Dermis microvascular lymphatic vessel endothelial cell (primary cell): ENCODE data around the gene LYPD5. TPM values are rescaled to one million over a fixed set of nuclear protein-coding genes. Genes with fewer than 3 reads are reported as not detected.
A peak's percentile ranks its signal among the peaks of the same experiment; 100 is the strongest.

Experiments used
- DNase-seq, 2 donors: peaks; one replicate each; pipeline versions ENCODE4 v3.0.0 to v3.0.0-alpha.2; 2010; ENCODE audit warnings: low read depth in 2 of 2
- total RNA-seq: library from RNA; depleted of rRNA; stranded (reverse); fragments of >200 nt; gene quantifications from 2 replicates; pipeline ENCODE4 v1.2.1, GENCODE V29; 2014

The LYPD5 gene
- total RNA-seq, 1 donor from 2014 or later, result 0.39 TPM

DNA sequence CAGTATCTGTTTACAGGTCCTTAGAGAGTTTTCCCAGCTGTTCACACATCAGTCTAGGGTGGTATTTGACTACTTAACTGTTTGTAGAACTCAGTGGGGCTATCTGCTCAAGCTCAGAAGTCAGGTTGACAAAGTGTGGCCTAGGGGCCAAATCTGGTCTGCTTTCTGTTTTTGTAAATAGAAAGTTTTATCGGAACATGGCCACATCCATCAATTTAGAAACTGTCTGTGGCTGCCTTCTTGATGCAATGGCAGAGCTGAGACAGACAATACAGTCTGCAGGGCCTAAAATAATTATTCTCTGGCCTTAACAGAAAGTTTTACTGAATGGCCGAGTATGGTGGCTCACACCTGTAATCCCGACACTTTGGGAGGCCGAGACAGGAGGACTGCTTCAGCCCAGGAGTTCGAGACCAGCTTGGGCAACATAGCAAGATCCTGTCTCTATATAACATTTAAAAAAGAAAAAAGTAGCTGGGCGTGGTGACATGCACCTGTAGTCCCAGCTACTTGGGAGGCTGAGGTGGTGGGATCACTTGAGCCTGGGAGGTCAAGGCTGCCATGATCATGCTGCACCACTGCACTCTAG is 49.9 kb downstream of the LYPD5 start:
- DNase-seq, result no peak

DNA sequence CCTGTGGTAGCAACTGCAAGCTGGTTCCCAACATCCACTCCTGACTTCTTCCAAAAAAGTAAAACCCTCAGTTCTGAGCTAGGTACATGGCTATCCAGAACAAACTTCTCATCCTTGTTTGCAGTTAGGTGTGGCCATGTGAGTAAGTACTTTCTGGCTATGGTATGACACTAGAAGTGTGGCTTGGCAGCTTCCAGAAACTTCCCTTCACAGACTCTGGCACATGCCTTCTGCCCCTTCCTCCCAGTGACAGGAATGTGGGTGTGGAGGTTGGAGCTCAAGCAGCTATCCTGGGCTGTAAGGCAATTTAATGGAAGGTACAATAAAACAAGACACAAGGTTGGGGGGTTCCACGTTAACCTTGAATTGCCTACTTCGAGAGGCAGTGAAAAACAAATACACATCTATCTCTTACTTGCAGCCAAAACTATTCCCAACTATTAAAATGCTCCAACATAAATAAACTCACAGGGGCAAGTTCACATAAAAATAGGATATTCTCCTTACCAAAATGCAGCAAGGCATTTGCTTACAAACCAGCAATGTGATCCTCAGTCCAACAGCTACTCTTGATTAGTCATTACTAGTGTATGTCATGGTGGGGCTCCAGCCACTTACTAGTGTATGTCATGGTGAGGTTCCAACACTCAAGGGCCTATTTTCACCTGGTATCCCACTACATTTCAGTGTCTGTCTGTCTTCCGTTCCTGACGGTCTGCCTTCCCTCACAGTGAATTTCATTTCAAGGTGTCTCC is 50.6 kb downstream of the LYPD5 start:
- no peak for DNase-seq

GRCh38 chr19:43749898-43750297 is 52.3 kb downstream of the LYPD5 start:
- no peak for DNase-seq

GRCh38 chr19:43749152-43749551 is 53.1 kb downstream of the LYPD5 start:
- DNase-seq, result no peak

DNA sequence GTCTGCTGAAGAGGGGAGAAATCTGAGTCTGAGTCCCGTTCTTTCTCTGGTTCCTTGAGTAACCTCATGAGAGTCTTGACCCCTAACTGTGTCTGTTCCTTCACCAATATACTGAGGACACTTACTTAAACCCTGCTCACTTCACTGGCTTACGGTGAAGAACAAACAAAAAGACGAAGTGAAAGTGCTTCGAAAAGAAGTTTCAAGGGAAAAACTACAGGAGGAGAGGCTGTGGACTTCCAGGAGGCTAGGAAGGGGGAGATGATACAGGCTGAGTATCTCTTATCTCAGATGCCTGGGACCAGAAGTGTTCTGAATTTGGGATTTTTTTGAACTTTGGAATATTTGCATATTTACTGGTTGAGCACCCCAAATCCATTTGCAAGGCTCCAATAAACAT is 53.6 kb downstream of the LYPD5 start:
- DNase-seq, result no peak

DNA sequence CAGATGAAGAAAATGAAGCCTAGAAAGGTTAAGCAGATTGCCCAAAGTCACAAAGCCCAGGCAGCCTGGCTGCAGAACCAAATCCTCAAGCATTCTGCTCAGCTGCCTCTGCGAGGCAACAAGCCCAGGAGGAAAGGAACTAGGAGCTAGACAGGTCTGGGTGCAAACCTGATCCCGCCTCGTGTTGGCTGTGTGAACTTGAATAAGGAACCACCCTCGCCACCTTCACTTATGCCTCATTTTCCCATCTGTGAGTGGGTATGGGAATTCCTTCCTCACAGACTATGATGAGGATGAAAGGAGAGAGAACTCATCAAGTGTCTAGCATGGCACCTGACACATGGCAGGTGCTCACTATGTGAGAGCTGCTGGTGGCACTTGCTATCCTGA is 54.0 kb downstream of the LYPD5 start:
- DNase-seq, result no peak

GRCh38 chr19:43747557-43748204 is 54.6 kb downstream of the LYPD5 start:
- DNase-seq, result peak in 1 of 2 donors; percentile 57

Other genes with a start within 250 kb of the LYPD5 start
- gene XRCC1, start 226.9 kb downstream of the LYPD5 start, total RNA-seq, result 13.6 and 17.1 TPM in 2 replicates
- gene PINLYP, start 226.6 kb downstream of the LYPD5 start, total RNA-seq, result 4.2 and 4.5 TPM in 2 replicates
- gene IRGQ, start 206.3 kb downstream of the LYPD5 start, total RNA-seq, result 18.5 and 28.3 TPM in 2 replicates
- gene ZNF576, start 205.9 kb downstream of the LYPD5 start, total RNA-seq, result 6.7 and 9.0 TPM in 2 replicates
- gene SRRM5, start 190.4 kb downstream of the LYPD5 start, total RNA-seq, result under 0.01 TPM in 1 of 2 replicates, not detected in the other
- 55.1 and 60.6 TPM in 2 replicates for gene ZNF428, start 182.8 kb downstream of the LYPD5 start, total RNA-seq
- gene CADM4, start 162.6 kb downstream of the LYPD5 start, total RNA-seq, result 9.2 and 22.9 TPM in 2 replicates
- 9.6 and 12.8 TPM in 2 replicates for gene PLAUR, start 132.3 kb downstream of the LYPD5 start, total RNA-seq
- not detected in 2 replicates for gene IRGC, start 86.4 kb downstream of the LYPD5 start, total RNA-seq
- gene SMG9, start 47.5 kb downstream of the LYPD5 start, total RNA-seq, result 4.4 and 8.3 TPM in 2 replicates
- gene KCNN4, start 21.5 kb downstream of the LYPD5 start, total RNA-seq, result 0.39 and 0.51 TPM in 2 replicates
- 5.7 and 8.3 TPM in 2 replicates for gene ZNF283, start 24.9 kb upstream of the LYPD5 start, total RNA-seq
- gene ZNF404, start 81.5 kb upstream of the LYPD5 start, total RNA-seq, result 0.51 and 1.0 TPM in 2 replicates
- gene ZNF45, start 132.8 kb upstream of the LYPD5 start, total RNA-seq, result 14.0 and 16.9 TPM in 2 replicates
- gene ZNF221, start 148.8 kb upstream of the LYPD5 start, total RNA-seq, result 3.2 and 4.4 TPM in 2 replicates
- 5.0 and 6.8 TPM in 2 replicates for gene ZNF155, start 181.7 kb upstream of the LYPD5 start, total RNA-seq
- 2.2 and 2.9 TPM in 2 replicates for gene ZNF230, start 200.5 kb upstream of the LYPD5 start, total RNA-seq
- gene ZNF222, start 222.9 kb upstream of the LYPD5 start, total RNA-seq, result 3.5 and 3.6 TPM in 2 replicates
- 3.2 and 6.3 TPM in 2 replicates for gene ZNF223, start 249.6 kb upstream of the LYPD5 start, total RNA-seq